Breast epithelium (tissue), 4 donors: ENCODE results near the gene MYOF. TPM values are rescaled to one million over a fixed set of nuclear protein-coding genes. Genes with fewer than 3 reads are reported as not detected.
A peak's percentile ranks its signal among the peaks of the same experiment; 100 is the strongest.

Source experiments
- DNase-seq, 2 donors: peaks; one replicate each; pipeline ENCODE4 v3.0.0-alpha.2; 2019; ENCODE audit warnings: low spot score in 2 of 2
- H3K27ac ChIP-seq, 2 donors: fragments of 200-600 bp; sonication (generic) in 1 of 2; one replicate each; pipeline ENCODE4 v1.5.1; 2016 to 2019; ENCODE audit warnings: mild to moderate bottlenecking in 1 of 2
- H3K27me3 ChIP-seq, 2 donors: fragments of 200-600 bp; sonication (generic) in 1 of 2; one replicate each; pipeline versions ENCODE4 v1.5.1 to v1.6.0; 2017 to 2019; ENCODE audit warnings: control low read depth in 1 of 2, mild to moderate bottlenecking in 1 of 2
- H3K36me3 ChIP-seq: fragments of 200-600 bp; one replicate; pipeline ENCODE4 v1.5.1; 2019
- H3K4me1 ChIP-seq, 2 donors: fragments of 200-600 bp; sonication (generic); one replicate each; pipeline ENCODE4 v1.5.1; 2016 to 2019; ENCODE audit warnings: control low read depth in 1 of 2
- H3K4me3 ChIP-seq, 3 donors: fragments of 200-600 bp; sonication (generic); 1 replicate in 2 of 3; 2 replicates in 1 of 3; pipeline ENCODE4 v1.5.1; 2016 to 2019; ENCODE audit warnings: mild to moderate bottlenecking in 3 of 3, moderate library complexity in 2 of 3
- H3K9me3 ChIP-seq, 2 donors: fragments of 200-600 bp; sonication (generic) in 1 of 2; one replicate each; pipeline ENCODE4 v1.5.1; 2016 to 2019; ENCODE audit warnings: control low read depth in 1 of 2
- POLR2A ChIP-seq: fragments of 450-650 bp; IDR thresholded peaks from one replicate; pipeline ENCODE4 v1.6.1; 2016; ENCODE audit warnings: antibody characterized with exemption, mild to moderate bottlenecking, moderate library complexity
- POLR2AphosphoS5 ChIP-seq, 3 donors: sonication (generic); formaldehyde crosslinking; IDR thresholded peaks; one replicate each; pipeline ENCODE4 v1.6.1; 2017; ENCODE audit warnings: antibody characterized with exemption in 3 of 3
- intact Hi-C: fragments of 100-400 bp; cut with DNase I; formaldehyde crosslinking; loops from one replicate; pipeline ENCODE4 v1.15.1; 2023; ENCODE audit warnings: low total_unique reads
- total RNA-seq, 3 donors: library from RNA; depleted of rRNA; stranded (reverse); fragments of >200 nt; gene quantifications; one replicate each; pipeline ENCODE4 v1.1.0, GENCODE V29; 2016
- TF ChIP-seq, protein P1 (sequence below), 3 donors: fragments of 450-650 bp; IDR thresholded peaks; one replicate each; pipeline ENCODE4 v1.5.1; 2016 to 2017; ENCODE audit warnings: antibody characterized with exemption in 3 of 3, mild to moderate bottlenecking in 3 of 3, moderate library complexity in 3 of 3

Gene MYOF
- total RNA-seq, 3 donors from 2014 or later = 118 to 131 (median 130) TPM

GRCh38 chr10:93392121-93392520 is 90.0 kb downstream of the MYOF start:
- no peak for DNase-seq

GRCh38 chr10:93390306-93391090 is 91.6 kb downstream of the MYOF start:
- no peaks in the 10 kb centered on the region for H3K4me1 ChIP-seq
- no peaks in the 10 kb centered on the region for H3K36me3 ChIP-seq
- H3K27me3 ChIP-seq = no peaks in the 10 kb centered on the region
- TF ChIP-seq, protein P1, sequence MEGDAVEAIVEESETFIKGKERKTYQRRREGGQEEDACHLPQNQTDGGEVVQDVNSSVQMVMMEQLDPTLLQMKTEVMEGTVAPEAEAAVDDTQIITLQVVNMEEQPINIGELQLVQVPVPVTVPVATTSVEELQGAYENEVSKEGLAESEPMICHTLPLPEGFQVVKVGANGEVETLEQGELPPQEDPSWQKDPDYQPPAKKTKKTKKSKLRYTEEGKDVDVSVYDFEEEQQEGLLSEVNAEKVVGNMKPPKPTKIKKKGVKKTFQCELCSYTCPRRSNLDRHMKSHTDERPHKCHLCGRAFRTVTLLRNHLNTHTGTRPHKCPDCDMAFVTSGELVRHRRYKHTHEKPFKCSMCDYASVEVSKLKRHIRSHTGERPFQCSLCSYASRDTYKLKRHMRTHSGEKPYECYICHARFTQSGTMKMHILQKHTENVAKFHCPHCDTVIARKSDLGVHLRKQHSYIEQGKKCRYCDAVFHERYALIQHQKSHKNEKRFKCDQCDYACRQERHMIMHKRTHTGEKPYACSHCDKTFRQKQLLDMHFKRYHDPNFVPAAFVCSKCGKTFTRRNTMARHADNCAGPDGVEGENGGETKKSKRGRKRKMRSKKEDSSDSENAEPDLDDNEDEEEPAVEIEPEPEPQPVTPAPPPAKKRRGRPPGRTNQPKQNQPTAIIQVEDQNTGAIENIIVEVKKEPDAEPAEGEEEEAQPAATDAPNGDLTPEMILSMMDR (IDR thresholded peaks at IDR 0.05) = no peak
- no peak for TF ChIP-seq POLR2A
- TF ChIP-seq POLR2AphosphoS5 (IDR thresholded peaks at IDR 0.05) = no peak
- DNase-seq = no peak
- H3K4me3 ChIP-seq = no peak overlapping the region
- intact Hi-C loops = no loop called here
- H3K9me3 ChIP-seq = no peaks in the 10 kb centered on the region
- H3K27ac ChIP-seq = no peak overlapping the region

More at GRCh38 chr10:93392121-93392520, 90.0 kb downstream of the MYOF start:
- Histone ChIP-seq H3K27me3 (no peaks in the 10 kb centered on the region), H3K4me1 (no peaks in the 10 kb centered on the region), H3K9me3 (no peaks in the 10 kb centered on the region), H3K36me3 (no peaks in the 10 kb centered on the region), H3K4me3 (no peak overlapping the region), H3K27ac (no peak overlapping the region)
- TF ChIP-seq POLR2AphosphoS5 (IDR thresholded peaks at IDR 0.05) (no peak), POLR2A (no peak)
- TF ChIP-seq, protein P1 (IDR thresholded peaks at IDR 0.05) = no peak
- intact Hi-C loops = no loop called here

GRCh38 chr10:93386631-93387369 is 95.3 kb downstream of the MYOF start:
- intact Hi-C loops = no loop called here
- peak overlapping the region in 1 of 3 donors; percentile 3 for H3K4me3 ChIP-seq
- H3K27ac ChIP-seq = peak overlapping the region; percentile 66 to 86
- no peaks in the 10 kb centered on the region for H3K27me3 ChIP-seq
- no peaks in the 10 kb centered on the region for H3K36me3 ChIP-seq
- no peaks in the 10 kb centered on the region for H3K4me1 ChIP-seq
- H3K9me3 ChIP-seq = no peaks in the 10 kb centered on the region
- TF ChIP-seq POLR2AphosphoS5 (IDR thresholded peaks at IDR 0.05) = no peak
- TF ChIP-seq, protein P1 (IDR thresholded peaks at IDR 0.05) = peak in 1 of 3 donors; percentile 23
- no peak for DNase-seq

- Histone ChIP-seq H3K36me3 (no peaks in the 10 kb centered on the region), H3K27me3 (no peaks in the 10 kb centered on the region), H3K4me3 (no peak overlapping the region), H3K9me3 (no peaks in the 10 kb centered on the region), H3K27ac (peak overlapping the region; percentile 74 to 86), H3K4me1 (no peaks in the 10 kb centered on the region)
- TF ChIP-seq POLR2A (no peak), POLR2AphosphoS5 (IDR thresholded peaks at IDR 0.05) (no peak)
- TF ChIP-seq, protein P1 (IDR thresholded peaks at IDR 0.05) = no peak
- intact Hi-C loops = no loop called here
- no peak for DNase-seq
Measured at GRCh38 chr10:93385345-93385744, 96.8 kb downstream of the MYOF start.

DNA sequence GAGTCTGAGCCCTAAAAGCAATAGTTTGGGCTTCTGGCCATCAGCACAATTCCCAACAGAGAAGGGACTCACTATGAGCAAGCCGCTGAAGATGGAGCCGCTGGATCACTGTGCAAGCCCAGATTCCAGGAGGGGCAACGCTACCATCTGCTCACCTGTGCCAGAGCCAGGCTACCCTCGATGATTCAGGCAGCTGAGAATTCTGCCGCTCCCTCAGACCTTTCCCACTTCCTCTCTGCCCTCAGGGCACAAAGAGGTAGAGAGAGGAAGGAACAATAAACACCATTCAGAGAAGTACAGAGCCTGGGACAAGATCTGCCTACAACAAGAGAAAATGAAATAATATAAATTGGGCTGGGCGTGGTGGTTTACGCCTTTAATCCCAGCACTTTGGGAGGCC is 98.1 kb downstream of the MYOF start:
- intact Hi-C loops = no loop called here
- H3K9me3 ChIP-seq = no peaks in the 10 kb centered on the region
- no peak overlapping the region for H3K4me3 ChIP-seq
- DNase-seq = peak; percentile 74 to 91
- H3K27ac ChIP-seq = peak overlapping the region; percentile 74 to 86
- TF ChIP-seq, protein P1 (IDR thresholded peaks at IDR 0.05) = no peak
- no peak for TF ChIP-seq POLR2A
- TF ChIP-seq POLR2AphosphoS5 (IDR thresholded peaks at IDR 0.05) = peak in 1 of 3 donors; percentile 76
- H3K36me3 ChIP-seq = no peaks in the 10 kb centered on the region
- no peaks in the 10 kb centered on the region for H3K4me1 ChIP-seq
- H3K27me3 ChIP-seq = no peaks in the 10 kb centered on the region
